Stomach (tissue), 4 donors: ENCODE measurements around the gene FAS.

Experiments
- CTCF ChIP-seq, 7 experiments: fragments of 450-650 bp in 4 of 7; fragments of 200-600 bp in 3 of 7; sonication (generic) in 3 of 7; IDR thresholded peaks; one replicate each; pipeline ENCODE4 v1.5.1; 2016 to 2019; ENCODE audit warnings: antibody characterized with exemption in 7 of 7, control low read depth in 2 of 7, mild to moderate bottlenecking in 1 of 7
- EP300 ChIP-seq: sonication (generic); formaldehyde crosslinking; IDR thresholded peaks from one replicate; pipeline ENCODE4 v1.6.1; 2017; ENCODE audit warnings: antibody characterized with exemption
- POLR2AphosphoS5 ChIP-seq, 3 donors: sonication (generic); formaldehyde crosslinking; IDR thresholded peaks; one replicate each; pipeline ENCODE4 v1.6.1; 2016; ENCODE audit warnings: antibody characterized with exemption in 3 of 3

GRCh38 chr10:88987840-88988239 lies 2.8 kb upstream of the FAS start:
- no peak for TF ChIP-seq CTCF (IDR thresholded peaks at IDR 0.05)
- TF ChIP-seq EP300 = no peak
- TF ChIP-seq POLR2AphosphoS5 (IDR thresholded peaks at IDR 0.05) = no peak
